A673 (cell line): ENCODE results near the gene NRAP. TPM values are rescaled to one million over a fixed set of nuclear protein-coding genes. Genes with fewer than 3 reads are reported as not detected.
"Not testable (repeated sequence)": the region's sequence is repeated elsewhere in the genome, so short reads cannot be mapped to it uniquely, and the experiment has no call there.

ENCODE experiments used
- BruUV-seq: library from RNA; stranded (reverse); fragments of 400-500 nt; replicated peaks from 2 replicates; lab custom pipeline; 2021; lab: Mats Ljungman, UMichigan
- CTCF ChIA-PET: fragments of 300-600 bp; sonication (Branson Sonifier 250); formaldehyde crosslinking; loops from one replicate; lab custom pipeline; 2022; ENCODE audit warnings: antibody characterized with exemption; lab: Charles Lee
- POLR2A ChIA-PET: fragments of 300-600 bp; sonication (Branson Sonifier 250); formaldehyde crosslinking; loops from one replicate; lab custom pipeline; 2022; ENCODE audit warnings: antibody characterized with exemption; ENCODE audit not compliant: low non-redundant PET; lab: Charles Lee
- DNase-seq: peaks from one replicate; pipeline ENCODE4 v3.0.0-alpha.2; 2015; ENCODE audit warnings: low spot score
- H3K27ac ChIP-seq: fragments of 200-600 bp; sonication (generic); 2 replicates; pipeline ENCODE4 v1.5.1; 2016; ENCODE audit warnings: mixed run types, low read depth, mild to moderate bottlenecking, mixed read lengths, antibody characterized with exemption, low read length; ENCODE audit not compliant: poor library complexity, severe bottlenecking
- H3K27me3 ChIP-seq: fragments of 200-600 bp; sonication (generic); replicated peaks from 2 replicates; pipeline ENCODE4 v1.6.1; 2017; ENCODE audit warnings: mixed run types, low read depth, mild to moderate bottlenecking, mixed read lengths, antibody characterized with exemption, low read length; ENCODE audit not compliant: insufficient read depth, poor library complexity
- H3K36me3 ChIP-seq: fragments of 200-600 bp; sonication (generic); 2 replicates; pipeline ENCODE4 v1.6.1; 2016; ENCODE audit warnings: mixed run types, mild to moderate bottlenecking, mixed read lengths, antibody characterized with exemption, low read length; ENCODE audit not compliant: insufficient read depth, poor library complexity, severe bottlenecking
- H3K4me1 ChIP-seq: fragments of 200-600 bp; sonication (generic); 2 replicates; pipeline ENCODE4 v1.6.1; 2017; ENCODE audit warnings: mixed run types, mild to moderate bottlenecking, mixed read lengths, antibody characterized with exemption, low read length; ENCODE audit not compliant: insufficient read depth, poor library complexity, severe bottlenecking
- H3K4me3 ChIP-seq: fragments of 200-600 bp; sonication (generic); 2 replicates; pipeline ENCODE4 v1.5.1; 2016; ENCODE audit warnings: low read depth, mixed run types, mild to moderate bottlenecking, mixed read lengths, low read length; ENCODE audit not compliant: poor library complexity, severe bottlenecking
- H3K9me3 ChIP-seq: fragments of 200-600 bp; sonication (generic); 2 replicates; pipeline ENCODE4 v1.6.1; 2016; ENCODE audit warnings: mixed run types, low read depth, mild to moderate bottlenecking, mixed read lengths, antibody characterized with exemption, low read length; ENCODE audit not compliant: poor library complexity, severe bottlenecking
- CTCF ChIP-seq: fragments of 300-800, 200-600 bp; sonication (generic); conservative IDR thresholded peaks from 2 replicates; pipeline ENCODE4 v1.5.1; 2017; ENCODE audit warnings: low read depth, mild to moderate bottlenecking, antibody characterized with exemption, low read length, moderate library complexity, mixed read lengths
- EZH2 ChIP-seq: fragments of 200-600 bp; sonication (generic); IDR thresholded peaks from 2 replicates; pipeline ENCODE4 v1.6.1; 2017; ENCODE audit warnings: borderline replicate concordance, low read depth, mild to moderate bottlenecking, mixed read lengths, antibody characterized with exemption, low read length; ENCODE audit not compliant: poor library complexity, severe bottlenecking
- intact Hi-C: fragments of 100-400 bp; cut with micrococcal nuclease; formaldehyde crosslinking; loops from one replicate; pipeline ENCODE4 v1.10.0; 2022; ENCODE audit not compliant: unreplicated experiment
- total RNA-seq: library from RNA; stranded (reverse); gene quantifications from 2 replicates; pipeline ENCODE4 v1.2.3, GENCODE V29; 2021

The NRAP gene
- total RNA-seq, 1 experiment from 2014 or later = 0.34 TPM

DNA sequence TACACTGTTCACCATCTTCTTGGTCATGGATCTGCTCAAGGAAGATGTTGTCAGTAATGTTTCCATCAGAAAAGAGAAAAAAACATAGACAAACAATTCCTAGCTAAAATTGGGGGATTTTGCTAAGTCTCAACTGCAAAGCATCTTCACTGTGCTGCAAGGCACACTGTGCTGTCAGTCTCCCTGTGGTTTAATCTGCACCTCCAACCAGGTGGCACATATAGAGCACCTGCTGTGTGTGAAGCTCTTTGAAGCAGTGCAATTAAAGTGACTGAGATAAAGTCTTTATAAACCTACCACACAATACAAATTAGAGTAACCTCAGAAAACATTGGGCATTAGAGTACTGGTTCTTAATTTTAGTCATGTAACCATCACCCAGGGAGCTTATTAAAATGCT lies 6.3 kb downstream of the NRAP start:
- TF ChIP-seq CTCF (no peak), EZH2 (no peak)
- DNase-seq = no peak
- intact Hi-C loops = no loop called here
- H3K4me1 ChIP-seq = no peaks in the 10 kb centered on the region
- no peaks in the 10 kb centered on the region for H3K36me3 ChIP-seq
- no peaks in the 10 kb centered on the region for H3K9me3 ChIP-seq
- no peak overlapping the region for H3K4me3 ChIP-seq
- BruUV-seq = no TSS peak
- no peaks in the 10 kb centered on the region for H3K27me3 ChIP-seq
- POLR2A ChIA-PET = no interaction called here
- H3K27ac ChIP-seq = no peak overlapping the region
- CTCF ChIA-PET = no interaction called here

DNA sequence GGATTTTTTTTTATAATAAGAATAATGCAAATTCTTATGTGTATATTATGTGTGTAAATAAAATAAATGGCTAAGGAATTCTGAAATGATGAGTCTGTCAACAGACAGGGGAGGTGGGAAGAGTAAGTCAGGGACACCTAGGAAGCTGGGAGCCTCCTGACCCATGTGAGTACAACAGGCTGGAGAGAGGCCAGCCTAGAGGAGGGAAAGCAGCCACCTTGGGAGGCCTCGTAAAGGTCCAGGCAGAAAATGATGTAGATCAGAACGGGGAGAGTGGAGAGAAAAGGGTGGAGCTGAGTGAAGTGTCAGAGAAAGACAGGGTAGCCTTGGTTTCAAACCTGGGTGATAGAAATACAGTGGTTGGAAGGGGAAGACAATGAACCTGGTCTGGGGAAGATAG lies 6.9 kb downstream of the NRAP start:
- Histone ChIP-seq H3K36me3 (no peaks in the 10 kb centered on the region), H3K27me3 (no peaks in the 10 kb centered on the region), H3K4me1 (no peaks in the 10 kb centered on the region), H3K4me3 (no peak overlapping the region), H3K27ac (no peak overlapping the region), H3K9me3 (no peaks in the 10 kb centered on the region)
- no TSS peak for BruUV-seq
- intact Hi-C loops = no loop called here
- TF ChIP-seq CTCF = no peak
- TF ChIP-seq EZH2 = no peak
- DNase-seq = no peak
- CTCF ChIA-PET = no interaction called here
- POLR2A ChIA-PET = no interaction called here

DNA sequence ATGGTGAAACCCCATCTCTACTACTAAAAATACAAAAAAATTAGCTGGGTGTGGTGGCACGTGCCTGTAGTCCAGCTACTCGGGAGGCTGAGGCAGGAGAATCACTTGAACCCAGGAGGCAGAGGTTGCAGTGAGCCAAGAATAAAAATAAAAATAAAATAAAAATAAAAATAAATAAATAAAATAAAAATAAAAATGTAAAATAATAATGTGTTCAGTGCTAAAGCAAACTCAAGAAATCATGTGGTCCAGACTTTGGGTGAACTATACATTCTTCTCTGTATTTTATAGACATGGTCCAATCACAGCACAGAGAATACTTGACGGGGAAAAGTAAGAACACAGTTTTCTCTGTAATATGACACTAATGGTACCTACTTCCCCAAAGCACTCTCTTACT lies 11.4 kb downstream of the NRAP start:
- H3K27me3 ChIP-seq, H3K4me3 ChIP-seq, H3K27ac ChIP-seq, intact Hi-C loops, H3K9me3 ChIP-seq, CTCF ChIA-PET, H3K36me3 ChIP-seq, DNase-seq, POLR2A ChIA-PET, BruUV-seq: not testable (repeated sequence)
- peaks cover 12% of the 10 kb centered on the region for H3K4me1 ChIP-seq

- TF ChIP-seq EZH2 (no peak), CTCF (no peak)
- Histone ChIP-seq H3K36me3 (no peaks in the 10 kb centered on the region), H3K4me3 (no peak overlapping the region), H3K4me1 (peaks cover 12% of the 10 kb centered on the region), H3K27me3 (no peaks in the 10 kb centered on the region), H3K9me3 (no peaks in the 10 kb centered on the region), H3K27ac (no peak overlapping the region)
- no TSS peak for BruUV-seq
- intact Hi-C loops = no loop called here
- ChIA-PET POLR2A (no interaction called here), CTCF (no interaction called here)
- DNase-seq = no peak
Measured at GRCh38 chr10:113651898-113652297, 11.9 kb downstream of the NRAP start.
